GM18867 (cell line): ENCODE results near the gene AHCYL1.

Source experiments
- ATAC-seq: cut with Tn5 transposase; IDR thresholded peaks from one replicate; pipeline ENCODE4 v1.9.1; 2021; ENCODE audit warnings: mild to moderate bottlenecking, moderate library complexity; ENCODE audit not compliant: unreplicated experiment

The AHCYL1 gene

GRCh38 chr1:109975718-109976117 lies 8.8 kb upstream of the AHCYL1 start:
- no peak for ATAC-seq

- ATAC-seq = no peak
Measured at GRCh38 chr1:109976762-109977161, 7.8 kb upstream of the AHCYL1 start.

- no peak for ATAC-seq
Measured at GRCh38 chr1:109977225-109977624, 7.3 kb upstream of the AHCYL1 start.

GRCh38 chr1:109977657-109978378 lies 6.7 kb upstream of the AHCYL1 start:
- no peak for ATAC-seq

- no peak for ATAC-seq
Measured at GRCh38 chr1:109978761-109979488, 5.6 kb upstream of the AHCYL1 start.

GRCh38 chr1:109979489-109980091 lies 5.0 kb upstream of the AHCYL1 start:
- no peak for ATAC-seq

- ATAC-seq = no peak
Measured at GRCh38 chr1:109980324-109981003, 4.1 kb upstream of the AHCYL1 start.

- ATAC-seq = no peak
Measured at GRCh38 chr1:109981004-109981335, 3.6 kb upstream of the AHCYL1 start.

- no peak for ATAC-seq
Measured at GRCh38 chr1:109983380-109984189, 980 bp upstream of the AHCYL1 start.

GRCh38 chr1:109984190-109984455 lies 442 bp upstream of the AHCYL1 start:
- ATAC-seq = no peak

- no peak for ATAC-seq
Measured at GRCh38 chr1:109985247-109986053, 885 bp downstream of the AHCYL1 start.

GRCh38 chr1:109986054-109986444 lies 1.5 kb downstream of the AHCYL1 start:
- no peak for ATAC-seq

- no peak for ATAC-seq
Measured at GRCh38 chr1:109988349-109988914, 3.9 kb downstream of the AHCYL1 start.

- ATAC-seq = no peak
Measured at GRCh38 chr1:109989506-109990301, 5.1 kb downstream of the AHCYL1 start.

- ATAC-seq = no peak
Measured at GRCh38 chr1:109990302-109990653, 5.7 kb downstream of the AHCYL1 start.

GRCh38 chr1:109991400-109991925 lies 6.9 kb downstream of the AHCYL1 start:
- no peak for ATAC-seq

GRCh38 chr1:109993885-109994284 lies 9.3 kb downstream of the AHCYL1 start:
- ATAC-seq = no peak

GRCh38 chr1:109994654-109995053 lies 10.1 kb downstream of the AHCYL1 start:
- no peak for ATAC-seq

GRCh38 chr1:109995536-109995935 lies 11.0 kb downstream of the AHCYL1 start:
- no peak for ATAC-seq
